HTR-8/SVneo (cell line): Measurements from ENCODE around the gene OR11A1.
"Not testable (repeated sequence)": the region's sequence is repeated elsewhere in the genome, so short reads cannot be mapped to it uniquely, and the experiment has no call there.

Experiments
- DNase-seq: peaks from one replicate; pipeline ENCODE4 v3.0.0; 2011; ENCODE audit warnings: low spot score, mixed read lengths; ENCODE audit not compliant: insufficient read length
- FAIRE-seq: peaks from 2 replicates; lab custom pipeline; 2011; peaks lifted over from hg19 to GRCh38; lab: Jason Lieb, UNC

OR11A1 gene

DNA sequence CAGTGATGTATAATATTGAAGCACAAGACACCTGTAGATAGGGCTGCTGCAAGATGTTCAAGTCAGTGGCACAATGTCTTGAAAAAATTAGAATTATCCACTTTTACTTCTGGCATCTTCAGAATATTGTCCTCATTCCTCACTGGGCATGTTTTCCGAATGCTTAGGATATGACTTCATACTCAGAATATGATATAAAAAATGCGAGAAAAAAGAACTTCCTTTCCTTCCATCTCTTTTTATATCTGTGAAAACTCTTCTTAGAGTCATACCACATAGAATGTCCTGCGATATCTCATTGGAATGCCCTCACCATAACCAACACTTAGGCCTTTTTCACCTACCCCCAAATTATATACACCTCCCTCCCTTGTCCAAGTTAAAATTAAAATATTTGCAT is 26.3 kb upstream of the OR11A1 start:
- no peak for DNase-seq
- FAIRE-seq = no peak

DNA sequence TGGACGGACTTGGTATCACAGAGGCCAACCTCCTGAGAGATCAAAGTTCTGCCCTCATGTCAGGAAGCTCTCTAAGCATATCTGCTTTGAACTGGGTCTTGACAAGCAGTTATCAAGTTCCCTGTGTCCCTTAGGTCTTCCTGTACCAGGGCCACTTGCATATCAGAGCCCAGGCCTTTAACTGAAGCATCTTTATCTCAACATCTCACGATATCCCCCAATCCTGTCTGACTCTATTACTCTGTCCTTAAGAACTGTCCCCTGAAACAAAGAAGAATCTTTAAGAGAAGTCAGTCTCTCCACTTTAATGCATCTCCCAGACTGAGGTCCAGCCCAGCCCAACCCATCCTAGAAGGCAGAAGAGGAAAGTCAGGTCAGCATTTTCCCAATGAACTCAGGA is 22.7 kb upstream of the OR11A1 start:
- no peak for FAIRE-seq
- DNase-seq = no peak

DNA sequence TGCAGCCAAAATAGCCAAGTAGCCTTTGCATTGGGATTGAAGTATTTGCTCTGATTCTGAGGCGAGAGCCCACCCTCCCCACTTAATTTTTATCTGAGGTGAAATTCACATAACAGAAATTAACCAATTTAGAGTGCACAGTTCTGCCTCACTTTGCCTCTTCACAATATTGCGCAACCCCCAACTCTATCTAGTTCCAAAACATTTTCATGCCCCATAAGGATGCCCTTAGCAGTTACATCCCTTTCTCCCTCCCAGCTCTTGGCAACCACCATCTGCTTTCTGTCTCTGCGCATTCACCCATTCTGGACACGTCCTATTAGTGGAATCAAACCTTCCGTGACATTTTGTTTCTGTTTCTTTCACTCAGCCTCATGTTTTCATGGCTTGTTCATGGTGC is 21.9 kb upstream of the OR11A1 start:
- FAIRE-seq = no peak

DNA sequence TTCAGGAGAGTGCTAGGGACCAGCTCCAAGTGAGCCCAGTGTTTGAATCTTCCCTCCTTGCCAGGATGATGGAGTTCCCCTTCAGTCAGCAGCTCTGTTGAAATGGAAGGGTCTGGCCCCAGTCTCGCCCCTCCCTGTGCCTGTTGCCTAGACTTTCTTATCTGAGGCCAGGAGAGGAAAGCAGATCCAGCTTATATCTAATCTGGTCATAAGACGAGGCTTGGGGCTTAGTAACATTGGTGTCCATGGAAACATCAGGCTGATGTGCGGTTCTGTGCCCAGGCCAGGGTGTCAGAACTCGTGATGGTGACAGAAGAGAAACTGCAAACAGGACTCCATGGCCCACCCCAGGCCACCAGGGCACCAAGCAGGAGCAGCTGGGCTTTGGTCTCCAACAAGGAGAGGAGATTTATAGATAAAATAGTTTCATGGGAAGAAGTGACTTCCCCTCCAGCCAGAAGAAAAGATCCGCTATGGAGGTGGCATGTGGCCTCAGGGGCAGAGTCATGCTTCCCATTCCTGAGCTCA is 21.1 kb upstream of the OR11A1 start:
- FAIRE-seq = no peak

More for the DNA sequence above, 21.9 kb upstream of the OR11A1 start:
- DNase-seq = no peak

DNA sequence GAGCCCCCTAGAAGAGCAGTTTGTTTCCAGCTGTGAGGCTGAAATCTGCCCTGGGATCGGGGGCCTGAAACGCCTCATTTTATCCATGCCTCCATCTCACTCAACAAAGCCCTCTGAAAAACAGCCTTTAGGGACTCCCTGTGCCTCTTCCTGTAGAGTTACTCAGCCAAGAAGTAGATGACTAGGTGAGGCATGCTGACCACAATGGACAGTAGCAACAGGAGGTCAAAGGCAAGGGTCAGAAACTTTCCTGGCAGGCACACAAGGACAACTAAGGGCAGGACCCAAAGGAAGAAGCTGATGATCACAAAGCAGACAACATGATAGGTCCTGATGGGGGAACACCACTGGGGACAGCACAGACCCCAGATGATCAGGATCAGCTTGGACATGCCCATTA is 18.1 kb upstream of the OR11A1 start:
- DNase-seq = no peak
- peak; percentile 9 for FAIRE-seq

More for the DNA sequence above, 21.1 kb upstream of the OR11A1 start:
- no peak for DNase-seq

DNA sequence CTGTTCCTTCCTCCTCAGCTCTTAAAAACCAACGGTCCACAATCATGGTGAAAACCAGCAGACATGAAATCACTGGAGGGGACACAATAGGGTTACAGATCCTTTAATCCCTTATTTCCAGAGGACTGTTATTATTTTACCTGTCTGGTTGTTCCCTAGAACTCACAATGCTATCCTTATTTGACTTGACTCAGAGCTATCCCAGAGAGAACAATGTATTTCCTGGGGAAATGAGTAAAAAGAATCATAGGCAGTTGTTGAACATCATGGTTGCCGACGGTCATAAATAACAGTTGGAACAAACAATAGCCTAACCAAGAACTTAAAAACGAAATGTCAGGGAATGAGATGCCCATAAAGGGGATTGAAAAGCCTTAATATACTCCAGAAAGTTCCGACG is 9.4 kb upstream of the OR11A1 start:
- DNase-seq (no peak), FAIRE-seq (no peak)

DNA sequence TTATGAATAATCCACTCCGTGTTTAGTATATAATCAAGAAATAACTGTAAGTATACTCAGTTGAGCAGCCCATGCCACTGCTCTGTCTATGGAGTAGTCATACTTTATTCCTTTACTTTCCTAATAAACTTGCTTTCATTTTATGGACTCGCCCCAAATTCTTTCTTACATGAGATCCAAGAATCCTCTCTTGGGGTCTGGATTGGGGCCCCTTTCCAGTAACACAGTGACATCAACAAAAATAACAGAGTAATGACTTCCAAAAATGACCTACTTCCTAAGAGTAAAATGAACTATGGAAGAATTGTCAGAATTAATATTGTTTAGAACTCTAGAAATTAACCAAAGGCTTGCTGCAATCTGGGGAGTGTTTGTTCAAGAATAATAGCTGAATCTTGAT is 8.9 kb upstream of the OR11A1 start:
- DNase-seq (no peak), FAIRE-seq (no peak)

DNA sequence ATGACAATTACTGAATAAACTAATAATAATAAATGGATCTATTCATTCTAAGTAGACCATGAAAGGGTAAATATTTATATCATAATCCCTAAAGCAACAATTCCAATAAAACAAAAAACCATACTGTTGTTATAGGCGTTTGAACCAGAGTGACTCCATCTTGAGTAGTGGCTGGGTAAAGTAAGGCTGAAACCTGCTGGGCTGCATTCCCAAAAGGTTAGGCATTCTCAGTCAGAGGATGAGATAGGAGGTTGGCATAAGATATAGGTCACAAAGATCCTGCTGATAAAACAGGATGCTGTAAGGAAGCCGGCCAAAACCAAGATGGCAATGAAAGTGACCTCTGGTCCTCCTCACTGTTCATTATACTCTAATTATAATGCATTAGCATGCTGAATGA is 8.4 kb upstream of the OR11A1 start:
- DNase-seq (no peak), FAIRE-seq (no peak)

DNA sequence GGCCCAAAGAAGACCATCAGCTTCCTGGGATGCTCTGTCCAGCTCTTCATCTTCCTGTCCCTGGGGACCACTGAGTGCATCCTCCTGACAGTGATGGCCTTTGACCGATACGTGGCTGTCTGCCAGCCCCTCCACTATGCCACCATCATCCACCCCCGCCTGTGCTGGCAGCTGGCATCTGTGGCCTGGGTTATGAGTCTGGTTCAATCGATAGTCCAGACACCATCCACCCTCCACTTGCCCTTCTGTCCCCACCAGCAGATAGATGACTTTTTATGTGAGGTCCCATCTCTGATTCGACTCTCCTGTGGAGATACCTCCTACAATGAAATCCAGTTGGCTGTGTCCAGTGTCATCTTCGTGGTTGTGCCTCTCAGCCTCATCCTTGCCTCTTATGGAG is 5.2 kb upstream of the OR11A1 start:
- DNase-seq = no peak
- FAIRE-seq = no peak

DNA sequence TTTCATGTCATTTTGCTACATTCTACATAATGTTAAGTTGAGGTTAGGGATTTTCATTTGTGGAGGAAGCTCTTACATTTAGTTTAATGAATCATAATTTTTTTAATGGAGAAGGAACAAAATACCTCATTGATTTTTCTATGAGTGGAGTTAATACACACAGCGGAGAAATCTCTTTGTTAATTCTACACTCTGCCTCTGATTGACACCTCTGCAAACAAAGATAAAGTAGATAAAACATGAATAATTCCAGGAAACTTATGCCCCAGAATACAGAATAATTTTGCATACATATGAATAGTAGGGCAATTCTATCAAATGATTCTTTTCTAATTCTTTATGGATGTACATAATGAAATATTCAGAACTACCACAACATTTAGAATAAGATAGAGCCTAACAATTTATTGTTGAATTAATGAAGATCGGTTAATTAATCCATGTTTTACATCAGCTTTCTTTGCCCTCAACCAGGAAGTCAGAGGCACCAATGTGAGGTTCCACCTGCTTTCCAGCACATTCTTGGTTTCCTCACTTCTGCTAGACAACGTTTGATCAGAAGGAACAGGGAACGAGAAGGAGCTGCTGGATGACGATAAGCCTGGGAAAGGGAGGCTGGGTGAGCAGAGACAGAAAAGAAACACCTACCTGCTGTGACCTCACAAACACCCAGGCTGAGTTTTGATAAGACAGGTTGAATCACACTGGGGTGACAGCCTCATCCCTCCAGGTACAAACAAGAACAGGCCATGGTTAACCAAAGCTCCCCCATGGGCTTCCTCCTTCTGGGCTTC is 4.3 kb upstream of the OR11A1 start:
- FAIRE-seq (no peak), DNase-seq (no peak)

DNA sequence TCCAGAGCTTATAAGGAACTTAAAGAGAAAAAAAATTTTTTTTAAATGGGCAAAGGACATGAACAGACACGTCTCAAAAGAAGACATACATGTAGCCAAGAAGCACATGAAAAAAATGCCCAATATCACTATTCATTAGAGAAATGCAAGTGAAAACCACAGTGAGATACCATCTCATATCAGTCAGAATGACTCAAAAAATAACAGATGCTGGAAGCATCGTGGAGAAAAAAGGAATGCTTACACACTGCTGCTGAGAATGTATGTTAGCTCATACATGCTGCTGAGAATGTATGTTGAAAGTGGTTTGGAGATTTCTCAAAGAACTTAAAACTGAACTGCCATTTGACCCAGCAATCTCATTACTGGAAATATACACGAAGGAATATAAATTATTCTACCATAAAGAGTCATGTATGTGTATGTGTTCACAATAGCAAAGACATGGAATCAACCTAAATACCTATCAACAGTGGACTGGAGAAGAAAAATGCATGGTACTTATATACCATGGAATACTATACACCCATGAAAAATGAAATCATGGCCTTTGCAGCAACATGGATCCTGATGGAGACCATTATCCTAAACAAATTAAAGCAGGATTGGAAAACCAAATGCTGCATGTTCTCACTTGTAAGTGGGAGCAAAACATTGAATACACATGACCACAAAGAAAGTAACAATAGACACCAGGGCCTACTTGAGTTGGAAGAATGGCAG is 5.2 kb downstream of the OR11A1 start:
- peak; percentile 29 for DNase-seq
- FAIRE-seq = peak; percentile 62

DNA sequence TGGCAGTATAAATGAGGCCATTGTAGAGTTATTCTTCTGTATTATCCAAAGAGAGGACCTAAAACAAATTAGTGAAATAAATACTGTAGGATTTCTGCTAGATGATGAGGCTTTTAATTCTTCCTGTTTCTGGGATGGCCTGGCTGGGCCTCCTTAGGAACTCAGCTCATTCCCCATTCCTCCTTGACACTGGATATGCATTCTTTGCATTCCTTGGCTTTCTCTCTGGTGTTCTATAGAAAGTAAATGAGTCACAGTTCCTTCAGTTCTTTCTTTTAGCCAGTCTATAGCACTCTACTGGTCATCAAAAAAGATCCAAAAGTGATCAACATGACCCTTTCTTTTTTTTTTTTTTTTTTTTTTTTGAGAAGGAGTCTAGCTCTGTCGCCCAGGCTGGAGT is 9.2 kb downstream of the OR11A1 start:
- FAIRE-seq (no peak), DNase-seq (peak; percentile 73)

DNA sequence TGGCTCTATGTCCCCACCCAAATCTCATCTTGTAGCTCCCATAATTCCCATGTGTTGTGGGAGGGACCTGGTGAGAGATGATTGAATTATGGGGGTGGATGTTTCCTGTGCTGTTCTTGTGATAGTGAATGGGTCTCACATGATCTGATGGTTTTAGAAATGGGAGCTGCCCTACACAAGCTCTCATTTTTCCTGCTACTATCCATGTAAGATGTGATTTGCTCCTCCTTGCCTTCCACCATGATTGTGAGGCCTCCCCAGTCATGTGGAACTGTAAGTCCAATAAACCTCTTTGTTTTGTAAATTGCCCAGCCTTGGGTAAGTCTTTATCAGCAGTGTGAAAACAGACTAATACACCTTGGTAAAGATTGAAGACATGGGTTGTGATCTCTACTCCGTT is 12.8 kb downstream of the OR11A1 start:
- not testable (repeated sequence) for FAIRE-seq, DNase-seq

DNA sequence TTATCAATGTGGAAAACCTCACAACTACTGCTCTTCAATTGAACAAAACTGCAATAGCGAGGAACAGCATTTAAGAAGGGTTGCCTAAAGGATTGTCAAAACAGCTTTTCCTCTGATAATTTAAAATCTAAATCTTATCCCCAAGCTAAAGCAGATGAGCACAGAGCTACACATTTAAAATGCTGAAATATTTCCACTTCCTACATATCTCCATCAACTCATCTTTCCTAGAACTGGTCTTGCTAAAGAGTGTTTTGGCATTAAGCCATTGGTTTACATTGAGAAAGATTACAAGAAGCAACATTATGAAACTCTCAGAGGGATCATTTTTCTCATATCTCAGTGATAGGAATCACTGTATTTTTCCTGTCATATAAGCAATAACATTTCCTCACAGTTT is 14.2 kb downstream of the OR11A1 start:
- DNase-seq (no peak), FAIRE-seq (no peak)

DNA sequence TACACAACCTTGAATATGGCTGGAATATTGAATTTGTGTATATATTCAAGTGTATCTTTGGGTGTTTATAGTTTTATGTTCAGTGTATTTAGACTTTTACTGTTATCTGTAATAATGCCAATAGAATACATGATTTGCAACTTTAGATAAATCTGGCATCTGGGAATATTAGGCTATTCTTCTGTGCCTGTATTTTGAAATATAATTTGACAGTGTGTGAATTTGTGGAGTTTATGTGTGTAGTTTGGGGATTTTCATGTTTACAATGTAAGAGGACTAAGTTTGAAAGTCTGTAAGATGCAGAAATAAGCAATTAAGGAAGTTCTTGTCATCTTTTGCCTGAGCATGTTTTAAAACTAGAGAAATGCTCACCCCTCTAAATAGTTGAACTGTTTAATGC is 17.9 kb downstream of the OR11A1 start, which contains the start of gene OR10C1:
TSS of gene OR10C1 (plus strand) at position 301 of the 400 bp plus-strand sequence. CDS start 710 bp downstream, outside the sequence.
- no peak for DNase-seq
- FAIRE-seq = no peak

DNA sequence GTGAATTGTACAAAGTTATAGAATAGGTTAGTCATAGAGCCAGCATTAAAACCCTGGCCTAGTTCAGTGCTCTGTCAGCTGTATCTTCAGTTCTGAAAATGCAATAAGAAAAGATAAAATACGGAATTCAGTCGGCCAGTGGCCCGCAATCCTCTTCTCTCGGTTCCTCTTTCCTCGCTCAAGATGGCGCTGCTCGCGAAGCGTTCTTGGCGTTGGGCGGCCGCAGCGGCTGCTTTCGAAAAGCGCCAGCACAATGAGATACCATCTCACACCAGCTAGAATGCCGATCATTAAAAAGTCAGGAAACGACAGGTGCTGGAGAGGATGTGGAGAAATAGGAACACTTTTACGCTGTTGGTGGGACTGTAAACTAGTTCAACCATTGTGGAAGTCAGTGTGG is 20.1 kb downstream of the OR11A1 start:
- not testable (repeated sequence) for DNase-seq, FAIRE-seq

DNA sequence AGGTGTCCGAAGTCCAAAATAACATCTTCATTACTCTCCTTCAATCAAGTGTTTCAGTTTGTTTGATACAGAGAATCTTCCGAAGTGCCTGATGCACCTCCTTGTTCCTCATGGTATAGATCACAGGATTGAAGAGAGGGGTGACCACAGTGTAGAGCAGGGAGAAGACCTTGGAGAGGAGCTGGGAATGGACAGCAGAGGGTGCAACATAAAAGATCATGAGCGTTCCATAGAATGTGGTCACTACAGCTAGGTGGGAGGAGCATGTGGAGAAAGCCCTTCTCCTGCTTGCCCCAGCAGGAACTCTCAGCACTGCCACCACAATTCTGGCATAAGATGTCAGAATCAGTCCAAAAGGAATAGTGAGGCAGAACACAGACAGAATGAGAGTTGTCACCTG is 30.2 kb downstream of the OR11A1 start:
- peak; percentile 65 for FAIRE-seq
- peak; percentile 13 for DNase-seq

DNA sequence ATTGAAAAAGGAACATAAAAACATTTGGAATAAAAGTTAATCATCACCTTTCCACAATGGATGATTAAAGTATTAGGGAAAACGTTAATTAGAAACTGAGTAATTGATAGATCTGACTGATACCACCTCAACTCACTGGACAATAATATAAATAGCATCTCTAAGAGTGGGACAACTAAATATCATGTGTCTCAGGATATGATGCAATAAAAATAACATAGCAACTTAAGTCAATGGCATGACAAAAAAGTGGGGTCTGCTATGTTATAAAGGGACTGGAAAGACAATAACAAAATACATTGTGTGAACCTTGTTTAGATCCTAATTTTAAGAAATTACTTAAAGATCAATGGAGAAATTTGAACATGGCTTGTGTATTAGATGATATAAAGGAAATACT is 31.8 kb downstream of the OR11A1 start:
- FAIRE-seq (no peak), DNase-seq (no peak)

DNA sequence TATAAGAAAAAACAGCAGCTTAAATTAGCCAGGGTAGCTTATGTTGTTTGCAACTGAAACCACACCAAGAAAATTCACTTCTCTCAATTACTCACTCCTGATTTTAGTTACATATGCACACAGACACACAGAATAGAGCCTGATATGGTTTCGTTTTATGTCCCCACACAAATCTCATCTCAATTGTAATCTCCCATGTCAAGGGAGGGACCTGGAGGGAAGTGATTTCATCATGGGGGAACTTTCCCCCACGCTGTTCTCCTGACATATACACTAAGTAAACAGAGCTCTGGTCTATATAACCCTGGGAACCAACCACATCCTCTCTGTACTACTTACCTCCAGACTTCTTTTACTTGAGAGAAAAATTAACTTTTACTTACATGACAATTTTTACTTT is 32.3 kb downstream of the OR11A1 start:
- no peak for DNase-seq

DNA sequence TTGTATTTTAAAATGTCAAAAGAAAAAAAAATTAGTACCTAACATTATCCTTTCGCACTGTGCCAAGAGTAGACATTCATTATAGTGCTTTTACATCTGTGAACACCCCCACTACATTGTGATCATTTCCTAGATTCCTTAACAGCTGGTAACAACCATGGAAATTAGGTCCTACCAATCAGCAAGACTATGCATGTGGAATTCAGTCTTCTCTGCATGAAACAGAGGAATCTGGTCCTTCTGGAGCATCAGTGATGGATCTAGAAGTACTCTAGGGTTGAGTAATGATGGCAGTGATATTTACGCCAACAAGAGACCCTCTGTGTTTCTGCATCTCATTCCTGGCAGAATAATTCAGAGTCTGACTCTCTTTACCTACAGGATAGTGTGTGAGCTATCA is 32.7 kb downstream of the OR11A1 start:
- no peak for FAIRE-seq
- no peak for DNase-seq

More for the DNA sequence above, 32.3 kb downstream of the OR11A1 start:
- FAIRE-seq = no peak

DNA sequence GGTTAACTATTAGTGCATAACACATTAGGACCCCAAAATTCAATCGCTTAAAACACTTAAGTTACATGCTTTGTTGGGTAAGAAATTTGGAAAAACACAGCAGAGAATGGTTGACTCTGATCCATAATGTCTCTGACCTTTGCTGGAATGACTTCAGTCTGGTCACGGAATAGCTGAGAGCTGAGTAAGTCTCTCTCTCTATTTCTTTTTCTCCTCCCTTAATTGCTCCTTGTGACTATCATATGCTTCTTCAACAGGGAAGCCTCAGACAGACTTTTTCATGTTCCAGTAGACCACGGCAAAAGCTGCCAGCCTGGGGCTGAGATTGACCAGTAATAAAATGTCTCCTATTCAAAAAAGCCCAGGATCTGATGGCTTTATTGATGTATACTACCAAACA is 37.4 kb downstream of the OR11A1 start:
- no peak for DNase-seq
- FAIRE-seq = no peak
